Subcutaneous adipose tissue (tissue), 4 donors: ENCODE data around the gene TGM5. TPM values are rescaled to one million over a fixed set of nuclear protein-coding genes. Genes with fewer than 3 reads are reported as not detected.

Source experiments
- total RNA-seq, 4 donors: library from RNA; depleted of rRNA; stranded (reverse); fragments of >200 nt; gene quantifications; one replicate each; pipeline ENCODE4 v1.1.0, GENCODE V29; 2016
- TF ChIP-seq, protein P1 (sequence below): fragments of 450-650 bp; IDR thresholded peaks from one replicate; pipeline ENCODE4 v1.5.1; 2016; ENCODE audit warnings: low read depth, mild to moderate bottlenecking, control low read depth, antibody characterized with exemption, moderate library complexity

TGM5 gene
- total RNA-seq, 4 donors from 2014 or later = 0.22 to 4.7 (median 1.0) TPM; not detected in 1

DNA sequence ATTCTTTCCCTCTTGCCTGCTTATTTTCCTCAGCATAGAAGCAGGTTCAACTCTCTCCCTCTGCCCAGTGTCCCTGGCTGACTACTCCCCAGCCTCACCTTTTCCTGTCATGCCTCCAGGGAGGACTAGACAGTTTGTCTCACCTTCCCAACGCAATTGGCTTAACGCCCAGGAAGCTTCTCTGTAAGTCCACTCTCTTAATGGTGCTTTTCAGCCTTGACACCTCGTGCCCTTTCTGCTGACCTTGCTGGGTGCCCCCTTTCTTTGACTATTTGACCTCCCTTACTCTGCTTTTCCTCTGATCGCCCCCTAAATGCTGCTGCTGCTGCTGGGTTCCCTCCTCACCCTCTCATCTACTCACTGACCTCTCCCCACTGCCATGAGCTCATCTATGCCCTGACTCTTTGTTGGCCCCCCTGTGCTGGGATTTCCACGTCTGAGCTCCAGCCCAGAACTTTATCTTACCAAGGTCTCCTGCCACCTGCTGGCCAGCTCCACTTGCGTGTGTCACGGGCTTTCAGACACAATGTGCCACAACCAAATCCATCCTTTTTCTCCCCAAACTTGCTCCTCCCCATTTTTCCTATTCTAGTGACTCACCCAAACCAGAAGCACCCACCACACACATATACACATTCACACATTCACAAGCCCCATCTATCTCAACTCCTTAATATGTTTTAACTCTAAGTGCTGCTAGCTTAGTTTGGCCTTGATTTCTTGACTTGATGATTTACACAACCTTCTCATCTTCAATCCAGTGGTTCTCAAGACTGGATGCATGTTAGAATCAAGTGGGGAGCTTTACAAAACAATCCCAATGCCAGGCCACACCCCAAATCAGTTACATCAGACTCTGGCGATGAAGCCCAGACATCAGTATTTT lies 62.5 kb downstream of the TGM5 start:
- TF ChIP-seq, protein P1, sequence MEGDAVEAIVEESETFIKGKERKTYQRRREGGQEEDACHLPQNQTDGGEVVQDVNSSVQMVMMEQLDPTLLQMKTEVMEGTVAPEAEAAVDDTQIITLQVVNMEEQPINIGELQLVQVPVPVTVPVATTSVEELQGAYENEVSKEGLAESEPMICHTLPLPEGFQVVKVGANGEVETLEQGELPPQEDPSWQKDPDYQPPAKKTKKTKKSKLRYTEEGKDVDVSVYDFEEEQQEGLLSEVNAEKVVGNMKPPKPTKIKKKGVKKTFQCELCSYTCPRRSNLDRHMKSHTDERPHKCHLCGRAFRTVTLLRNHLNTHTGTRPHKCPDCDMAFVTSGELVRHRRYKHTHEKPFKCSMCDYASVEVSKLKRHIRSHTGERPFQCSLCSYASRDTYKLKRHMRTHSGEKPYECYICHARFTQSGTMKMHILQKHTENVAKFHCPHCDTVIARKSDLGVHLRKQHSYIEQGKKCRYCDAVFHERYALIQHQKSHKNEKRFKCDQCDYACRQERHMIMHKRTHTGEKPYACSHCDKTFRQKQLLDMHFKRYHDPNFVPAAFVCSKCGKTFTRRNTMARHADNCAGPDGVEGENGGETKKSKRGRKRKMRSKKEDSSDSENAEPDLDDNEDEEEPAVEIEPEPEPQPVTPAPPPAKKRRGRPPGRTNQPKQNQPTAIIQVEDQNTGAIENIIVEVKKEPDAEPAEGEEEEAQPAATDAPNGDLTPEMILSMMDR = no peak

DNA sequence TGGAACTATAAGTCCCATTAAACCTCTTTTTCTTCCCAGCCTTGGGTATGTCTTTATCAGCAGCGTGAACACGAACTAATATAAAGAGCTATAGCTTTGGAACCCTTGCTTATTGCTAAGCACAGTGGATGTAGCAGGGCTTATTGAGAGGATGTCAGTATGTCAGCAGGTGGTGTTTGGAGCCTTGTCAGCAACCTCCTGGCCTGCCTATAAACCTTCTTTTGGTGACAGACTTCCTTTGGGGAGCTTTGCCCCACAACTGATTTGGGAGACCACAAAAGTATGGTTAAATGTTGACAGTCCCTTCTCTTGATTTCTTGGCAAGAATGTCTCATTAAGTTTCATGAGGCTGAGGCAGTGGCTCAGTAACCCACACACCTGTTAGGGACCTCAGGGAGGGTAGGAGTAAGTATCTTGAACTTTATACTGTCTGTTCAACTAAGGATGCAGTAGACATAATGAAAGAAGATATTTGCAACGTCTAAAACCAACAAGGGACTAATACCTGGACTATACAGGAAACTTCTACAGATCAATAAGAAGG lies 66.7 kb downstream of the TGM5 start:
- TF ChIP-seq, protein P1 = no peak

DNA sequence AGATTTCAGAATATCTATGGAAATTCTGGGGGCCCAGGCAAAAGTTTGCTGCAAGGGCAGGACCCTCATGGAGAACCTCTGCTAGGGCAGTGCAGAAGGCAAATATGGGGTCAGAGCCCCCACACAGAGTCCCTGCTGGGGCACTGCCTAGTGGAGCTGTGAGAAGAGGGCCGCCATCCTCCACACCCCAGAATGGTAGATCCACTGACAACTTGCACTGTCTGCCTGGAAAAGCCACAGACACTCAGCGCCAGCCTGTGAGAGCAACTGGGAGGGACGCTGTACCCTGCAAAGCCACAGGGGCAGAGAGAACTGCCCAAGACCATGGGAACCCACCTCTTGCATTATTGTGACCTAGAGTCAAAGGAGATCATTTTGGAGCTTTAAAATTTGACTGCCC lies 67.7 kb downstream of the TGM5 start:
- TF ChIP-seq, protein P1 = no peak

DNA sequence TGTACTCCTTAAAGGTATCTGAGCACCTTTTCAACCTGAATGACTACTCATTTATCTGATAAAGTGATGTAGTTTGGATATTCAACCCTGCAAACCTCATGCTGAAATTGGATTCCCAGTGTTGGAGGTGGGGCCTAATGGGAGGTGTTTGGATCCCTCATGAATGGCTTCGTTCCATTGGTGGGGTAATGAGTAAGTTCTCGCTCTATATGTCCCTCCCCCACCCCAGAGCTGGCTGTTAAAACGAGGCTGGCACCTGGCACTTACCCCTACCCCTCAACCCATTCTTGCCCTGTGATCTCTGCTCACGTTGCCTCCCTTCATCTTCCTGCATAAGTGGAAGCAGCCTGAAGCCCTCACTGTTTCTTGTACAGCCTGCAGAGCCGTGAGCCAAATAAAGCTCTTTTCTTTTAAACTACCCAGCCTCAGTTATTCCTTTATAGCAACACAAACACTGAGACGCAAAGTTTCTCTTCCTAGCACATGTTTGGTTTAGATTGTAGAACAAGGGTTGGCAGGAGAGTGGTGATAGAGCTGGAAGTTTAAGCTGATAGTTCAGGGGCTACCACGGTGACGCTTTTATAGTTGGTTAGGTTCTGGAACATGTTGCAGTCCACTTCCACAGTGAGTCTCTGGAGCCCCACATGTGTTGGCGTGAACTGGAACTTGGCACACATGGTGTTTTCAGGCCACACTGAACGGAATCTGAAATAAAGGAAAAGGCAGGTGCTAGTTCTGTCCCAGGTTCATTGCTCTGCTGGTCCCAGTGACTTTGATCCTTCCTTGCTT lies 69.8 kb downstream of the TGM5 start:
- TF ChIP-seq, protein P1 = no peak

DNA sequence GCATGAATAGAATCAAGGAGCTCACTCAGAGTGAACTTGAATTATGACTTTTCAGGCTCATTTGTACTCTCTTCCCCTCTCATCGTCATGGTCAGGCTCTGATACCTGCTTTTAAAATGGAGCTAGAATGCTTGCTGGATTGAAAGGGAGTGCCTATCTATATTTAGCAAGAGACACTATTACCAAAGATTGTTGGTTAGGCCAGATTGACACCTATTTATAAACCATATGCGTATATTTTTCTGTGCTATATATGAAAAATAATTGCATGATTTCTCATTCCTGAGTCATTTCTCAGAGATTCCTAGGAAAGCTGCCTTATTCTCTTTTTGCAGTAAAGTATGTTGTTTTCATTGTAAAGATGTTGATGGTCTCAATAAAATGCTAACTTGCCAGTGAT lies 71.9 kb downstream of the TGM5 start:
- TF ChIP-seq, protein P1 = no peak

DNA sequence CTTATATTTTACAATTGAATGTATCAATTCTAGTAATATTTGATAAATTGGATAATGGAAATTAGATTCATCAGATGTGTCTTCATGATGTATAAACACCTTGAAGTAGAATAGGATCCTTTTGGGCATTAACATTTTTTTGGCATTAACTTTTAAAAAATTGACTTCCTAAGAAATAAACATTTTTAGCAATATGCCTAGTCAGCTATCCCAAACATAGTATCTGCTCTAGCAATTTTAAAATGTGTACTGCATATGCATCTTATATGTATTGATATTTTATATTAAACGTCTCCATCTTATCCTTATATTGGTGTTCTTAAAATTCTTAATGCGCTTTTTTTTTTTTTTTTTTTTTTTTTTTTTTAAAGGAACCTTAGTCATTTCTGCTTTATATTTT lies 73.0 kb downstream of the TGM5 start:
- TF ChIP-seq, protein P1 = no peak

DNA sequence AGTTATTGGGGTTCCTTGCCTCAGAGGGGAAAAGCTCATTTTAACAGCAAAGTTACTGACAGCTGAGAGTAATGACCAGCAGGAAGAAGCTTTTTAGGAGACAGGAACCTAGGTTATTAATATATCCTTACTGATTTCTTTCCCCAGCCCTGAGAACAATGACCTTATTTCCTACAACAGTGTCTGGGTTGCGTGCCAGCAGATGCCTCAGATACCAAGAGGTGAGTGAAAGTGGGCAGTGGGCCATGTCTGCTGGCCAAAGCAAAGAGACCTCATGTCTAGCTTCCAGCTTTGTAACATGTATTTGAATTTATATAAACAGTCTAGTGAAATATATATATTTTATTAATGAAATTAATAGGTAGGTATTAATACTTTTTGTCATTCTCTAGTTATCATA lies 76.5 kb downstream of the TGM5 start:
- TF ChIP-seq, protein P1 = no peak
